NCI-H2029 treated with DMSO at 0.1 percent for 48 hours (cell line): ENCODE results near the gene AP2A2.

Experiments
- DNase-seq: peaks from one replicate; lab custom pipeline; 2025; lab: John Stamatoyannopoulos, UW

Gene AP2A2

GRCh38 chr11:1029654-1030053 is 104.0 kb downstream of the AP2A2 start:
- no peak for DNase-seq

GRCh38 chr11:1030086-1030485 is 104.4 kb downstream of the AP2A2 start:
- DNase-seq: no peak

- DNase-seq: no peak
Observed at GRCh38 chr11:1030556-1030955, 104.9 kb downstream of the AP2A2 start.

- DNase-seq: no peak
Observed at GRCh38 chr11:1031121-1031899, 105.6 kb downstream of the AP2A2 start.

GRCh38 chr11:1032310-1032891 is 106.7 kb downstream of the AP2A2 start:
- no peak for DNase-seq

- no peak for DNase-seq
Observed at GRCh38 chr11:1033016-1033798, 107.5 kb downstream of the AP2A2 start.

GRCh38 chr11:1034001-1034400 is 108.3 kb downstream of the AP2A2 start:
- DNase-seq: no peak

- no peak for DNase-seq
Observed at GRCh38 chr11:1034456-1035295, 109.0 kb downstream of the AP2A2 start.

- no peak for DNase-seq
Observed at GRCh38 chr11:1035577-1036283, 110.1 kb downstream of the AP2A2 start.

- DNase-seq: no peak
Observed at GRCh38 chr11:1036303-1036923, 110.7 kb downstream of the AP2A2 start, which contains the start of gene MUC6. MUC6 (minus strand) TSS chr11:1036718; CDS start chr11:1036655, 63 bp downstream.

GRCh38 chr11:1036931-1037330 is 111.3 kb downstream of the AP2A2 start:
- no peak for DNase-seq

- DNase-seq: no peak
Observed at GRCh38 chr11:1037506-1038055, 111.9 kb downstream of the AP2A2 start.

- no peak for DNase-seq
Observed at GRCh38 chr11:1038361-1038760, 112.7 kb downstream of the AP2A2 start.

GRCh38 chr11:1038921-1039320 is 113.3 kb downstream of the AP2A2 start:
- no peak for DNase-seq

- DNase-seq: no peak
Observed at GRCh38 chr11:1039481-1040427, 114.1 kb downstream of the AP2A2 start.

- no peak for DNase-seq
Observed at GRCh38 chr11:1040428-1041148, 114.9 kb downstream of the AP2A2 start.

- DNase-seq: no peak
Observed at GRCh38 chr11:1041149-1041467, 115.4 kb downstream of the AP2A2 start.

GRCh38 chr11:1041471-1041870 is 115.8 kb downstream of the AP2A2 start:
- DNase-seq: no peak
